Neural crest cell (in vitro differentiated cells): ENCODE results near the gene CUX1. TPM values are rescaled to one million over a fixed set of nuclear protein-coding genes. Genes with fewer than 3 reads are reported as not detected.

ENCODE experiments used
- DNase-seq: peaks from one replicate; pipeline ENCODE4 v3.0.0; 2021; ENCODE audit warnings: low read depth, mixed read lengths, low spot score
- H3K27ac Mint-ChIP-seq: one replicate; pipeline ENCODE4 v1.8.0; 2021; ENCODE audit warnings: mild to moderate bottlenecking, mixed read lengths; ENCODE audit not compliant: unreplicated experiment
- H3K27me3 Mint-ChIP-seq: 2 replicates; pipeline ENCODE4 v1.8.0; 2021; ENCODE audit warnings: low read depth, mild to moderate bottlenecking, mixed read lengths
- H3K36me3 Mint-ChIP-seq: 2 replicates; pipeline ENCODE4 v1.8.0; 2021; ENCODE audit warnings: low read depth, mild to moderate bottlenecking, mixed read lengths
- H3K4me1 Mint-ChIP-seq: 2 replicates; pipeline ENCODE4 v1.8.0; 2021; ENCODE audit warnings: mixed read lengths
- H3K4me3 Mint-ChIP-seq: one replicate; pipeline ENCODE4 v1.8.0; 2021; ENCODE audit warnings: mild to moderate bottlenecking, mixed read lengths
- H3K9me3 Mint-ChIP-seq: 2 replicates; pipeline ENCODE4 v1.8.0; 2021; ENCODE audit warnings: mixed read lengths
- total RNA-seq: library from RNA; stranded (reverse); gene quantifications from 2 replicates; pipeline ENCODE4 v1.2.1, GENCODE V29; 2021
- TF ChIP-seq, protein P1 (sequence below): fragments of 200-600 bp; sonication (generic); conservative IDR thresholded peaks from 2 replicates; pipeline ENCODE4 v1.5.0; 2021; ENCODE audit warnings: antibody characterized with exemption, mild to moderate bottlenecking

The CUX1 gene
- total RNA-seq, 1 donor from 2014 or later: 60.0 TPM

- Mint-ChIP-seq H3K9me3 (peaks cover 2% of the 10 kb centered on the region), H3K36me3 (no peaks in the 10 kb centered on the region), H3K4me1 (peaks cover 10% of the 10 kb centered on the region), H3K4me3 (no peak overlapping the region), H3K27ac (peak overlapping the region; percentile 45), H3K27me3 (no peaks in the 10 kb centered on the region)
- no peak for DNase-seq
- TF ChIP-seq, protein P1, sequence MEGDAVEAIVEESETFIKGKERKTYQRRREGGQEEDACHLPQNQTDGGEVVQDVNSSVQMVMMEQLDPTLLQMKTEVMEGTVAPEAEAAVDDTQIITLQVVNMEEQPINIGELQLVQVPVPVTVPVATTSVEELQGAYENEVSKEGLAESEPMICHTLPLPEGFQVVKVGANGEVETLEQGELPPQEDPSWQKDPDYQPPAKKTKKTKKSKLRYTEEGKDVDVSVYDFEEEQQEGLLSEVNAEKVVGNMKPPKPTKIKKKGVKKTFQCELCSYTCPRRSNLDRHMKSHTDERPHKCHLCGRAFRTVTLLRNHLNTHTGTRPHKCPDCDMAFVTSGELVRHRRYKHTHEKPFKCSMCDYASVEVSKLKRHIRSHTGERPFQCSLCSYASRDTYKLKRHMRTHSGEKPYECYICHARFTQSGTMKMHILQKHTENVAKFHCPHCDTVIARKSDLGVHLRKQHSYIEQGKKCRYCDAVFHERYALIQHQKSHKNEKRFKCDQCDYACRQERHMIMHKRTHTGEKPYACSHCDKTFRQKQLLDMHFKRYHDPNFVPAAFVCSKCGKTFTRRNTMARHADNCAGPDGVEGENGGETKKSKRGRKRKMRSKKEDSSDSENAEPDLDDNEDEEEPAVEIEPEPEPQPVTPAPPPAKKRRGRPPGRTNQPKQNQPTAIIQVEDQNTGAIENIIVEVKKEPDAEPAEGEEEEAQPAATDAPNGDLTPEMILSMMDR: no peak
These were observed 21.5 kb downstream of the CUX1 start for GRCh38 chr7:101838837-101839483.

DNA sequence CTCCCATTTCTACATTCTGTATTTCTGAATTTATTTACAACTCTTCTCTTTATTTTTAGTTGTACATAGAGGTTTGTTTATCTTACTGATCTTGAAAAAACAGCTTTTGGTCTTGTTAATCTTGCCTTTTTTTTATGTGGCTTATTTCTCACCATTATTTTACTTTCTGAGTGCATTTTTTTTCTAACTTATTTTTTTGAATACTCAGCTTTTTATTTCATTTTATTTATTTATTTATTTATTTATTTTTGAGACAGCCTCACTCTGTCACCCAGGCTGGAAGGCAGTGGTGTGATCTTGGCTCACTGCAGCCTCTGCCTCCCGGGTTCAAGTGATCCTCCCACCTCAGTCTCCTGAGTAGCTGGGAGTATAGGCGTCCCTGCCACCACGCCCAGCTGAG lies 23.9 kb downstream of the CUX1 start:
- Mint-ChIP-seq H3K36me3 (peaks cover 7% of the 10 kb centered on the region), H3K4me1 (peaks cover 10% of the 10 kb centered on the region), H3K4me3 (no peak overlapping the region), H3K9me3 (no peaks in the 10 kb centered on the region), H3K27ac (no peak overlapping the region), H3K27me3 (no peaks in the 10 kb centered on the region)
- TF ChIP-seq, protein P1: no peak
- DNase-seq: no peak

- peaks cover 4% of the 10 kb centered on the region for H3K9me3 Mint-ChIP-seq
These were observed 26.2 kb downstream of the CUX1 start for GRCh38 chr7:101843293-101844271.

GRCh38 chr7:101845974-101846373 lies 28.5 kb downstream of the CUX1 start:
- H3K4me3 Mint-ChIP-seq: no peak overlapping the region
- no peak for DNase-seq
- H3K27ac Mint-ChIP-seq: no peak overlapping the region
- TF ChIP-seq, protein P1: no peak
- no peaks in the 10 kb centered on the region for H3K4me1 Mint-ChIP-seq
- peaks cover 12% of the 10 kb centered on the region for H3K9me3 Mint-ChIP-seq
- H3K36me3 Mint-ChIP-seq: peaks cover 24% of the 10 kb centered on the region
- no peaks in the 10 kb centered on the region for H3K27me3 Mint-ChIP-seq

More at GRCh38 chr7:101843293-101844271, 26.2 kb downstream of the CUX1 start:
- H3K36me3 Mint-ChIP-seq: peaks cover 13% of the 10 kb centered on the region
- peaks cover 10% of the 10 kb centered on the region for H3K4me1 Mint-ChIP-seq
- H3K4me3 Mint-ChIP-seq: no peak overlapping the region
- DNase-seq: no peak
- TF ChIP-seq, protein P1: no peak
- no peaks in the 10 kb centered on the region for H3K27me3 Mint-ChIP-seq
- peak overlapping the region; percentile 19 for H3K27ac Mint-ChIP-seq

DNA sequence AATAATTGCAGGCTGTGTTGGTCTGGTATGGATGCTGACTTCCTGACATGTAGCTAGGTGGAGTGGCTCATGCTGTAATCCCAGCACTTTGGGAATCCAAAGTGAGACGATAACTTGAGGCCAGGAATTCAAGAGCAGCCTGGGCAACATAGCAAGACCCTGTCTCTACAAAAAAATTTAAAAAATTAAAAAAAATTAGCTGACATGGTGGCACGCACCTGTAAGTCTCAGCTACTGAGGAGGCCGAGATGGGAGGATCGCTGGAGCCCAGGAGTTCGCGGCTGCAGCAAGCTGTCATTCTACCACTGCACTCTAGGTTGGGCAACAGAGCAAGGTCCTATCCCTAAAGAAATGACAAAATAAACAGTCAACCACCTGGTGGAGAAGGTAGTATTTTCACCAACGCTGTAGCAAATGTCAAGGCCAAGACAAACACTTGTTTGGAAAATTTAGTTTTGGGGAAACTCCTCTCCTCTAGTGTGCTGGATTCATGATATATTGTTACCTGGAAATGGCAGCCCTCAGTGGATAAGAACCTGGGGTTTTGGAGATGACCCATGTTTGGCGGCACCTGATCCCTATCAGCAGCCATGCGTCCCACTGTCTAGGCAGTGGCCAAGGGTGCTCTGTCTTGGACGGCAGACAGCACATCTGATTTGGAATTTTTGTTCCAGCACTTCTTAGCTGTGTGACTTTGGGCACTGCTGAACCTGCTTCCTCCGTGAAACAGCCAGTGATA lies 29.5 kb downstream of the CUX1 start:
- Mint-ChIP-seq H3K36me3 (peaks cover 28% of the 10 kb centered on the region), H3K4me1 (no peaks in the 10 kb centered on the region), H3K4me3 (no peak overlapping the region), H3K27ac (no peak overlapping the region), H3K9me3 (peaks cover 12% of the 10 kb centered on the region), H3K27me3 (no peaks in the 10 kb centered on the region)
- TF ChIP-seq, protein P1: no peak
- no peak for DNase-seq
